ENCODE results near the gene TFDP1.

DNA sequence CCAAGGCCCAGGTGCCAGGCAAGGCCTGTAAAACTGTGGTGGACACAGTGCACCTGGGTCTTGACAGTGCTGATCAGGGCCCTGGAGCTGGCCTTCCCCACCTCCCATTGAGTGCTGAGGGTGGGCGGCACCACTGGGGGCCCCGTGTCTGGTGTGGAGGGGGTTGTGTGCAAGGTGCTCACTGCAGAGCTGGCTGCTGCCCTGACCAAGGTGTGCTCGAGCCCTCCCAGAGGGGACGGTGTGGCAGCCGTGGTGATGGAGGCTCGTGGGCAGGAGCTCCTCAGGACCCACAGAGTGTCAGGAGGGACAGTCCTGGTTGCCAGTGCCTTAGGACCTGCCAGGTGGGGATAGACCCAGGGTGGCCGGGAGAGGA lies 50.5 kb downstream of the TFDP1 start:
- TF ChIP-seq, protein P1, sequence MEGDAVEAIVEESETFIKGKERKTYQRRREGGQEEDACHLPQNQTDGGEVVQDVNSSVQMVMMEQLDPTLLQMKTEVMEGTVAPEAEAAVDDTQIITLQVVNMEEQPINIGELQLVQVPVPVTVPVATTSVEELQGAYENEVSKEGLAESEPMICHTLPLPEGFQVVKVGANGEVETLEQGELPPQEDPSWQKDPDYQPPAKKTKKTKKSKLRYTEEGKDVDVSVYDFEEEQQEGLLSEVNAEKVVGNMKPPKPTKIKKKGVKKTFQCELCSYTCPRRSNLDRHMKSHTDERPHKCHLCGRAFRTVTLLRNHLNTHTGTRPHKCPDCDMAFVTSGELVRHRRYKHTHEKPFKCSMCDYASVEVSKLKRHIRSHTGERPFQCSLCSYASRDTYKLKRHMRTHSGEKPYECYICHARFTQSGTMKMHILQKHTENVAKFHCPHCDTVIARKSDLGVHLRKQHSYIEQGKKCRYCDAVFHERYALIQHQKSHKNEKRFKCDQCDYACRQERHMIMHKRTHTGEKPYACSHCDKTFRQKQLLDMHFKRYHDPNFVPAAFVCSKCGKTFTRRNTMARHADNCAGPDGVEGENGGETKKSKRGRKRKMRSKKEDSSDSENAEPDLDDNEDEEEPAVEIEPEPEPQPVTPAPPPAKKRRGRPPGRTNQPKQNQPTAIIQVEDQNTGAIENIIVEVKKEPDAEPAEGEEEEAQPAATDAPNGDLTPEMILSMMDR (IDR thresholded peaks at IDR 0.05) = no peak
- TF ChIP-seq POLR2AphosphoS5 (IDR thresholded peaks at IDR 0.05) = no peak
- no peak for TF ChIP-seq EP300 (IDR thresholded peaks at IDR 0.05)

Measured in sigmoid colon (tissue), 4 donors.